ENCODE data around the gene ROMO1.
A peak's percentile ranks its signal among the peaks of the same experiment; 100 is the strongest.

The ROMO1 gene

GRCh38 chr20:35699127-35699956 lies at the start of gene ROMO1, which contains the start of gene NFS1:
Gene ROMO1, plus strand, starts transcription at chr20:35699405. Its CDS starts 228 bp downstream, at chr20:35699633.
Gene NFS1, minus strand, starts transcription at chr20:35699352. Its CDS starts 64 bp downstream, at chr20:35699288.
- DNase-seq (ENCODE audit: low read depth, low spot score) = peak; percentile 81

- DNase-seq (ENCODE audit: low read depth, low spot score) = no peak
Measured at GRCh38 chr20:35650632-35651031, 48.6 kb upstream of the ROMO1 start.

- DNase-seq (ENCODE audit: low read depth, low spot score) = no peak
Measured at GRCh38 chr20:35651958-35652357, 47.2 kb upstream of the ROMO1 start.

DNA sequence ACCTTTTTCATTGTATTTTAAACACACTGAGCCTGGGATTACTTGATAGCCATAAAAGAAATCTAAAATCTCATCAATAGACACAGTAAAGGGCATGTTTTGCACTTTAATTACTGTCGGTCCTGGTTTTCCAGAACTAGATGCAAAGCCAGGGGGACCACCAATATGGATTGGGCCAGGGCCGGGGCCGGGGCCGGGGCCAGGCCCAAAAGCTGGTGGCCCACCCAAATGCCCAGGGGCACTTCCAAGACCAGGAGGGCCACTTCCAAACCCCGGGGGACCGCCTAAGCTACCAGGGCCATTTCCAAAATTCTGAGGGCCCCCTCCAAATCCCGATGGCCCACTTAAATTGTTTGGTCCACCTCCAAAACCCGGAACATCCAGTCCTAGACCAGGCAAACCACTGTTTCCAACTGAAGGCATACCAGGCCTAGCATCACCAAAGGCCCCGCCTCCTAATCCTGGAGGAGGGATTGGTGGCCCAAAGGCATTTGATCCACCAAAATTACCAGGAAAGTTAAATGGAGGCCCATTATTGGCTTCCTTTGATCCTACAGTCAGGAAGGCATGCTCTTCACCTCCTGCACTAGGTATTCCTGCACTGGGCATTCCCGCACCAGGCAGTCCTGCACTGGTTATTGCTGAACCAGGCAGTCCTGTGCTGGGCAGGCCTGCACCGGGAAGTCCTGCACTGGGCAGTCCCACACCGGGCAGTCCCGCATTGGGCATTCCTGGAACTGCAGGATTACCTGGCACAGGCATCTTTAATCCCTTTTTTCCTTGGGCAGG lies 46.4 kb upstream of the ROMO1 start:
- DNase-seq (ENCODE audit: low read depth, low spot score) = no peak

GRCh38 chr20:35653430-35653734 lies 45.8 kb upstream of the ROMO1 start:
- no peak for DNase-seq (ENCODE audit: low read depth, low spot score)

- DNase-seq (ENCODE audit: low read depth, low spot score) = no peak
Measured at GRCh38 chr20:35653893-35654292, 45.3 kb upstream of the ROMO1 start.

DNA sequence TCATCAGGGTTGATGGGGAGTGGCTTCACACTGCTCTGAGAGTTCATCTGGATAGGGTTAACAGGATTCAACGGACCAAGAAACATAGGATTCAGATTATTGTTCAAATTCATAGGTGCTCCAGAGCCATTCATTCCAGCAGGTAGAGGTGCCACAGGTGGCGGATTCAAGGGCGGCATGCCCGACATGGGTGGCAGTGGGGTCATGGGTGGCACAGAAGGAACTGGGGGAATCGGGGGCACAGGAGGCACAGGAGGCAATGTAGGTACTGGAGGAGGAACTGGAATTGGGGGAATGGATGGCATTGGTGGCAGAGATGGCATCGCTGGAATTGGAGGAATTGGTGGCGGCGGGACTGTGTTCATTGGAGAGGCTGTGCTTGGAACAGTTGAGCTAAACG lies 44.8 kb upstream of the ROMO1 start:
- DNase-seq (ENCODE audit: low read depth, low spot score) = no peak

DNA sequence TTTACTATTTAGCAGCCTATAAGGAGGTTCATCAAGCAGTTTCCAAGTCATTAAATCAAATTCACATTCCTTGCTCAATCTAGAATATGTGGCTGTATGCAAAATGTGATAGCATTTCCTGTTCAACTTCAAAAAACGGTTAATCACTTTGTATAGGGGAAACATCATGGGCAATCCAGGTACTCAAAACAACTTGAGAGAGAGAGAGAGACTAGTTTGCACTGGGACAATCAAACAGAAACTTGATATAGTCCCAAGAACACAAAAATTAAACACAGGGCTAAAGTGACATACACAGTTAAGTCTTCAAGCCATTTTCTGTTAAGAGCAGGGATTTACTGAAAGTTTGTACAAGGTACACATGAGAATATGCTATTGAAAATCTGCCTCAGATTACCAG lies 41.9 kb upstream of the ROMO1 start:
- DNase-seq (ENCODE audit: low read depth, low spot score) = no peak

DNA sequence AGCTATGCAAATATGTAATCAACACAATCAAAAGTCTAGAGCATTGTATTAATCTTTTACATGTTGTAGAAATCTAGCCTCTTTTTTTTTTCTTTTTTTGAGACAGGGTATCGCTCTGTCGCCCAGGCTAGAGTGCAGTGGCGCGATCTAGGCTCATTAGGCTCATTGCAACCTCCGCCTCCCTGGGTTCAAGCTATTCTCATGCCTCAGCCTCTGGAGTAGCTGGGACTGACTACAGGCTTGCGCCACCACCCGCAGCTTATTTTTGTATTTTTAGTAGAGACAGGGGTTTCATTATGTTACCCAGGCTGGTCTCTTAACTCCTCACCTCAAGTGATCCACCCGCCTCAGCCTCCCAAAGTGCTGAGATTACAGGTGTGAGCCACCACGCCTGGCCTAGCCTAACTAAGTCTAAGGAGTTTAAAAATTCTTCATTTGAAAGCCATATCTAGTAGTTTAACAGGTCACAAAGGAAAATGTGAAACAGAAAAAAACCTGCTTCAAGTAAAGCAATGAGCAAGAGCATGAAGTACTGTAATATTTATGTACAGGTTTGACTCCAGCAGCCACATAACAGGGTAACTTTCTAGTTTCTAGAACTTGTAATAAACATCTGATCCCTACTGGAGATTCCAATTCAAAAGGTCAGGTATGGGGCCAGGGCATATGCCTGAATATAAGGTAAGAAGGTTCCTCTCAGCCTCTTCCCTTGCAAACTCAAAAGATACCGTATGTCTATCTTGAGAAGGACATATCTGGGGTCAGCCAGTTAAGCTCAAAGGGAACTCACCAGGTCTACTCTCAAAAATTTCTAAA lies 38.9 kb upstream of the ROMO1 start:
- DNase-seq (ENCODE audit: low read depth, low spot score) = no peak

DNA sequence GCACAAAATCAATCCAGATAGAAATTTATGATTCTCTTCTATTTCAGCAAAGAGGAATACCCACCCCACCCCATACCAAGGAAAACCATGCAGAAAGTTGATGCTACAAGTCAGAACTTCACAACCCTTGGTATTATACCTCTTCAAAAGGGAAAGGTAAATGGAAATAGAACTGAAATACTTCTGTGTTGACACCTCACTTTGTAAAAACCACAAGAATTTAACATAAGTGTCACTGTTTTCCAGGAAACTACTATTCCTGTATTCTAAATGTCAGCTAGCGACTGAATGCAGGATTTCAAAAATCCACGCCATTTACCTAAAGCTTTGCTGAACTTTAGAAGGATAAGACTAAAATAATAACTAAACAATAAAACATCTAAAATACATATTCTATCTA lies 38.2 kb upstream of the ROMO1 start:
- no peak for DNase-seq (ENCODE audit: low read depth, low spot score)

DNA sequence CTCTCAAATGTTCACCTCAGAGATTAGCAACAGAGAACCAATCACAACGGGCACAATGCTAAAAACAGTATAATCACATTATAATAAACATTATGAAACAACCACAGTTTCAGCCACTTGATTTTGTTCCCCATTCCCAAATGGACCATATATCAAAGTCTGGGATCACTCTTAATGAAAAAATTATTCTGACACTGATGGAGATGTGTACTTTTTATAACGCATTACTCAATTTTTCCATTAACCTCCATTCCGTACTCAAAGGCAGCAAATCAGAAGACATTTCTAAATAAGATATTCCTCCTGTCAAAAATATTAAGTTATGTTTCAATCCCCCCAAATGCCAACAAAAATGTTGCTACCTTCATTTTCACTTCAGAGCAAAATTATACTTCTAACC lies 37.3 kb upstream of the ROMO1 start:
- no peak for DNase-seq (ENCODE audit: low read depth, low spot score)

GRCh38 chr20:35662551-35662950 lies 36.7 kb upstream of the ROMO1 start:
- DNase-seq (ENCODE audit: low read depth, low spot score) = no peak

- peak; percentile 47 for DNase-seq (ENCODE audit: low read depth, low spot score)
Measured at GRCh38 chr20:35663516-35664465, 35.4 kb upstream of the ROMO1 start.

DNA sequence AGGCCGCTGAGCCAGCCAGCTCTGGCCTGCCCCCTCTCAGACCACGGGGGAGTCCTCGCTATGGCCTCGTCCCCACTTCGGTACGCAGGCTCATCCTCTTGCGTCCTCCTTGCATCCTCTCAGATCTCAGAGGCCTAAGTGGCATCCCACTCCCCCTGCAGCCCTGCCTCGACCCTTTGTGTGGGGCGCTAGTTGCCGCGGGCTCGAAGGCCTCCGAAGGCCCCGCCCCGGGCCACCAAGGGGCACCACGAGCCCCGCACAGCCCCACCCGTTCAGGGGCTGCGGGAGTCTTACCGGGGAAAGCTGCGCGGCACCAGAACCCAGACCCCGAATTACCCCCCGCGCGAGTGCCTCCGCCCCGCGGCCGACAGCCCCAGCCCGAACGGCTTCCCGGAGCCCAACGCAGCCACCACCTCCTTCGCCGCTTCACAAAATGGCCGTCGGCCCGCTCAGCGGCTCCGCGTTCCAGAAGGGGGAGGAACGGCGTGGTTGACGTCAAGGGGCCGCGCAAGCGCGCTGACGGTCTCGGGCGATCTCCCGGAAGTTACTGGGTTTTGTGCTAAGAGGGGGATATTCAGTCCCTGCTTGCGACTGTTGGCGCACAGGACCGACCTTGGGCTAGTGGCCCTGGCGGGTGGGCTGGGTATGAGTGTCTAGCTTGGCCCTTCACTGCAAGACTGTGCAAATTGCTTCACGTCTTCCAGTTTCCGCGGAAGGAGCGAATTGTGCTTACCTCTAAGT lies 34.6 kb upstream of the ROMO1 start, which contains the start of the genes CPNE1 and RBM12:
TSS of gene CPNE1 (minus strand) at position 435 of the 741 bp plus-strand sequence. CDS start 31,977 bp downstream, outside the sequence.
TSS of gene RBM12 (minus strand) at position 435 of the 741 bp plus-strand sequence. CDS start 9,578 bp downstream, outside the sequence.
- peak; percentile 83 for DNase-seq (ENCODE audit: low read depth, low spot score)

GRCh38 chr20:35665949-35666288 lies 33.3 kb upstream of the ROMO1 start:
- no peak for DNase-seq (ENCODE audit: low read depth, low spot score)

- no peak for DNase-seq (ENCODE audit: low read depth, low spot score)
Measured at GRCh38 chr20:35669221-35669620, 30.0 kb upstream of the ROMO1 start.

DNA sequence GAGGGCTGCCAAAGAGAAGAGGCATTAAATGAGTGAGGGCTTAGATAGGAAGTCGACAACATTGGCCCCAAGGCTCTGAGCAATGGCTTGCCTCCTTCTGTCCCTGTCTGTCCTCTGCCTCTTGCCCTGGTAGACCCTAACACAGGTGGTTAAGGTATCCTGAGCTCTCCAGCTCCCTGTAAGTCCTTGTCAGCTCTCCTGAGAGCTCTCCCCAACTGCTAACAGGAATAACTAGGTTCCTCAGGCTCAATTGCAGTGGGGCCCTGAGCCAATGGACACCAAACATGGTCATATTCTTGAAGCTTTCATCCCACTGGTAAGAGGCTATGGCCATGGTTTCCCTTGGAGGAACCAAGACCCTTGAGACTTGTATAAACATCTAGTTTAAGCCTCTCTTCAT lies 29.5 kb upstream of the ROMO1 start:
- no peak for DNase-seq (ENCODE audit: low read depth, low spot score)

DNA sequence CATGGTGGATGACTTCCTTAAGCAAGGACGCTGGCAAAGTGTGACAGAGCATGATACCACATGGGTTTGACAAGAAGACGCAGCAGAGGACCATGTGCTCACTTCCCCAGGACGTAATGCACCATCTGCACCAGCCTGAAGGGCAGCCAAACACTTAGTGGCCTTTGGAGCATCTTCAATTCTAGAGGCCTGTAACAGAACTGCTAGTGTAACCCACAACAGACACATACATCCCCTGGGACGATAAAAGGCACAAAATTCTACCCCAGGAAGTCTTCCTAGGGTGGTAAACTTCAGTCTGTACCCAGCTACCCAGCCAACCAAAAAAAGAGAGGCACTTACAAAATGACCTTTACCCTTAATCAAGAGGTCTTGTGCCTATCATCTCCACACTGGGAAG lies 25.3 kb upstream of the ROMO1 start:
- no peak for DNase-seq (ENCODE audit: low read depth, low spot score)

- no peak for DNase-seq (ENCODE audit: low read depth, low spot score)
Measured at GRCh38 chr20:35674921-35675320, 24.3 kb upstream of the ROMO1 start.
